H9 (cell line): ENCODE data around the gene SRGAP3. TPM values are rescaled to one million over a fixed set of nuclear protein-coding genes. Genes with fewer than 3 reads are reported as not detected.

Experiments used
- DNase-seq: peaks from one replicate; pipeline ENCODE4 v3.0.0-alpha.2; 2017
- H2AFZ ChIP-seq: one replicate; pipeline ENCODE4 v1.6.1; 2013; ENCODE audit warnings: mild to moderate bottlenecking, low read length, control low read depth, moderate library complexity
- H2AK5ac ChIP-seq: 2 replicates; pipeline ENCODE4 v1.6.1; 2013; ENCODE audit warnings: low read length, control low read depth, mixed read lengths; ENCODE audit not compliant: insufficient read length
- H2BK120ac ChIP-seq: one replicate; pipeline ENCODE4 v1.6.1; 2013; ENCODE audit warnings: low read depth, mild to moderate bottlenecking, low read length, control low read depth, inconsistent platforms; ENCODE audit not compliant: poor library complexity, severe bottlenecking
- H2BK12ac ChIP-seq: 2 replicates; pipeline ENCODE4 v1.6.1; 2013; ENCODE audit warnings: low read length, control low read depth, mixed read lengths, low read depth; ENCODE audit not compliant: insufficient read length
- H2BK15ac ChIP-seq: 2 replicates; pipeline ENCODE4 v1.6.1; 2013; ENCODE audit warnings: low read depth, low read length, control low read depth
- H2BK20ac ChIP-seq: one replicate; pipeline ENCODE4 v1.6.1; 2013; ENCODE audit warnings: low read depth, mild to moderate bottlenecking, low read length, control low read depth, inconsistent platforms; ENCODE audit not compliant: poor library complexity, severe bottlenecking
- H2BK5ac ChIP-seq: 2 replicates; pipeline ENCODE4 v1.6.1; 2013; ENCODE audit warnings: low read length, control low read depth, mixed read lengths; ENCODE audit not compliant: insufficient read length
- H3K14ac ChIP-seq: 2 replicates; pipeline ENCODE4 v1.6.1; 2013; ENCODE audit warnings: low read length, control low read depth; ENCODE audit not compliant: insufficient read depth
- H3K18ac ChIP-seq: 2 replicates; pipeline ENCODE4 v1.6.1; 2013; ENCODE audit warnings: low read depth, mild to moderate bottlenecking, mixed read lengths, low read length, control low read depth; ENCODE audit not compliant: insufficient read length
- H3K23ac ChIP-seq: 2 replicates; pipeline ENCODE4 v1.6.1; 2013; ENCODE audit warnings: low read length, control low read depth, mixed read lengths, low read depth; ENCODE audit not compliant: insufficient read length
- H3K23me2 ChIP-seq: 2 replicates; pipeline ENCODE4 v1.6.1; 2013; ENCODE audit warnings: low read depth, mild to moderate bottlenecking, mixed read lengths, low read length, control low read depth; ENCODE audit not compliant: insufficient read length, poor library complexity, severe bottlenecking
- H3K27ac ChIP-seq: 2 replicates; pipeline ENCODE4 v1.5.1; 2013; ENCODE audit warnings: low read length, control low read depth, mixed read lengths, low read depth; ENCODE audit not compliant: insufficient read length
- H3K27me3 ChIP-seq: 2 replicates; pipeline ENCODE4 v1.6.1; 2013; ENCODE audit warnings: low read length, control low read depth, inconsistent platforms; ENCODE audit not compliant: insufficient read depth
- H3K4ac ChIP-seq: 2 replicates; pipeline ENCODE4 v1.6.1; 2013; ENCODE audit warnings: low read depth, mild to moderate bottlenecking, control low read depth, inconsistent platforms, low read length, moderate library complexity
- H3K4me1 ChIP-seq: 2 replicates; pipeline ENCODE4 v1.6.1; 2013; ENCODE audit warnings: low read length, control low read depth, inconsistent platforms; ENCODE audit not compliant: insufficient read depth
- H3K4me2 ChIP-seq: 2 replicates; pipeline ENCODE4 v1.6.1; 2013; ENCODE audit warnings: low read length, control low read depth, mixed read lengths; ENCODE audit not compliant: insufficient read length, insufficient read depth
- H3K56ac ChIP-seq: 2 replicates; pipeline ENCODE4 v1.6.1; 2013; ENCODE audit warnings: low read depth, mild to moderate bottlenecking, mixed read lengths, low read length, control low read depth; ENCODE audit not compliant: insufficient read length
- H3K79me1 ChIP-seq: 2 replicates; pipeline ENCODE4 v1.6.1; 2013; ENCODE audit warnings: low read depth, mild to moderate bottlenecking, moderate library complexity, low read length, control low read depth, inconsistent platforms; ENCODE audit not compliant: insufficient read depth, poor library complexity, severe bottlenecking
- H3K79me2 ChIP-seq: 2 replicates; pipeline ENCODE4 v1.6.1; 2013; ENCODE audit warnings: low read length, control low read depth, inconsistent platforms; ENCODE audit not compliant: insufficient read depth
- H3K9ac ChIP-seq: 2 replicates; pipeline ENCODE4 v1.6.1; 2013; ENCODE audit warnings: low read length, control low read depth, mixed read lengths; ENCODE audit not compliant: insufficient read length; ENCODE audit errors: extremely low read depth
- H3K9me3 ChIP-seq: one replicate; pipeline ENCODE4 v1.6.1; 2013; ENCODE audit warnings: low read depth, low read length, inconsistent platforms; ENCODE audit not compliant: control insufficient read depth
- H3T11ph ChIP-seq: one replicate; pipeline ENCODE4 v1.6.1; 2013; ENCODE audit warnings: mild to moderate bottlenecking, low read length, control low read depth, inconsistent platforms
- H4K20me1 ChIP-seq: one replicate; pipeline ENCODE4 v1.6.1; 2013; ENCODE audit not compliant: control insufficient read depth, insufficient read length, insufficient read depth
- H4K5ac ChIP-seq: 2 replicates; pipeline ENCODE4 v1.6.1; 2013; ENCODE audit warnings: low read depth, mild to moderate bottlenecking, mixed read lengths, low read length, control low read depth; ENCODE audit not compliant: insufficient read length
- H4K8ac ChIP-seq: replicated peaks from 2 replicates; pipeline ENCODE4 v1.6.1; 2013; ENCODE audit warnings: low read length, control low read depth, mixed read lengths, low read depth; ENCODE audit not compliant: insufficient read length
- H4K91ac ChIP-seq: 2 replicates; pipeline ENCODE4 v1.6.1; 2013; ENCODE audit warnings: low read depth, mild to moderate bottlenecking, moderate library complexity, mixed read lengths, low read length, control low read depth; ENCODE audit not compliant: insufficient read length
- H3K27ac Mint-ChIP-seq, 3 experiments: 2 replicates in 2 of 3; 3 replicates in 1 of 3; pipeline ENCODE4 v1.8.0; 2020 to 2021; ENCODE audit warnings: mixed read lengths in 3 of 3, mild to moderate bottlenecking in 1 of 3, moderate library complexity in 1 of 3
- H3K27me3 Mint-ChIP-seq: 2 replicates; pipeline ENCODE4 v1.8.0; 2021; ENCODE audit warnings: low read depth, mild to moderate bottlenecking, moderate library complexity, mixed read lengths
- H3K36me3 Mint-ChIP-seq, 3 experiments: 2 replicates in 2 of 3; 3 replicates in 1 of 3; pipeline ENCODE4 v1.8.0; 2020 to 2021; ENCODE audit warnings: low read depth in 3 of 3, mixed read lengths in 3 of 3; ENCODE audit not compliant: insufficient read depth in 1 of 3
- H3K4me1 Mint-ChIP-seq, 2 experiments: 2 replicates each; pipeline ENCODE4 v1.8.0; 2020; ENCODE audit warnings: mixed read lengths in 2 of 2
- H3K4me3 Mint-ChIP-seq, 2 experiments: 2 replicates in 1 of 2; 3 replicates in 1 of 2; pipeline ENCODE4 v1.8.0; 2020 to 2021; ENCODE audit warnings: mild to moderate bottlenecking in 2 of 2, mixed read lengths in 2 of 2, moderate library complexity in 1 of 2
- H3K9me3 Mint-ChIP-seq, 2 experiments: 2 replicates in 1 of 2; 3 replicates in 1 of 2; pipeline ENCODE4 v1.8.0; 2020; ENCODE audit warnings: mild to moderate bottlenecking in 2 of 2, mixed read lengths in 2 of 2, moderate library complexity in 1 of 2
- WGBS: extraction: QIAGEN DNeasy Blood & Tissue Kit; methylation state at CpG from one replicate; pipeline ENCODE4 v1.1.7; 2013; ENCODE audit warnings: missing lambda C conversion rate, low lambda C conversion rate, mixed read lengths; ENCODE audit not compliant: insufficient read length; ENCODE audit errors: extremely low coverage; 5-methylcytosine and 5-hydroxymethylcytosine counted together
- total RNA-seq: library from RNA; stranded (reverse); gene quantifications from 2 replicates; pipeline ENCODE4 v1.2.1, GENCODE V29; 2021
- TF ChIP-seq, protein P1 (sequence below): fragments of 200-600 bp; sonication (generic); conservative IDR thresholded peaks from 3 replicates; pipeline ENCODE4 v1.8.0; 2021; ENCODE audit warnings: antibody characterized with exemption, mild to moderate bottlenecking

SRGAP3 gene
- total RNA-seq, 1 experiment from 2014 or later, result 3.4 TPM

DNA sequence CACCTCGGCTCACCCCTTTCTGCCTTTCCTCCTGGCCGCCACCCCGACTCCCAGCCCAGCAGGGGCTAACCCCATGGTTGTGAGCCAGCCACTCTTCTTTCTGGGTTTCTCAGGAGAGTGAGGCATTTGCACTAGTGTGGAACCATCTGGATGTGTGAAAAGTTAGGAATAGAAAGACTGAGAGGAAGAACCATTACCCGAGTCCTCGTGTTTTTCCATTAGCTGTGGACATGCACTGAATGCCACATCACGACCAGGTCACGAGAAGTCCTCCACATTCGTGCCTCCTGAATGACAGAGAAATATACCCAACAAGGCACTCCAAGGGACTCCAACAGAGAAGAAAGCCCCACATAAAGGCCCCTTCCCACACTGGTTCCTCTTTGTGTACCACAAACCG is 268.1 kb downstream of the SRGAP3 start:
- H3K79me2 ChIP-seq, result no peaks in the 10 kb centered on the region
- H2AK5ac ChIP-seq, result no peak overlapping the region
- no peak overlapping the region for H3K4me2 ChIP-seq
- DNase-seq, result no peak
- H2BK15ac ChIP-seq, result no peak overlapping the region
- no peak overlapping the region for H2AFZ ChIP-seq
- H3K27ac Mint-ChIP-seq, result no peak overlapping the region
- no peaks in the 10 kb centered on the region for H3K79me1 ChIP-seq
- no peak overlapping the region for H3K9ac ChIP-seq
- H3K4ac ChIP-seq, result no peak overlapping the region
- no peak overlapping the region for H4K5ac ChIP-seq
- no peak overlapping the region for H4K91ac ChIP-seq
- no peak overlapping the region for H3K23ac ChIP-seq
- no peak overlapping the region for H3K27ac ChIP-seq
- H3K4me1 Mint-ChIP-seq, result no peaks in the 10 kb centered on the region
- no peaks in the 10 kb centered on the region for H3K27me3 ChIP-seq
- H3K9me3 ChIP-seq, result no peaks in the 10 kb centered on the region
- no peak overlapping the region for H2BK5ac ChIP-seq
- H2BK120ac ChIP-seq, result no peak overlapping the region
- no peak overlapping the region for H3T11ph ChIP-seq
- H3K18ac ChIP-seq, result no peak overlapping the region
- TF ChIP-seq, protein P1, sequence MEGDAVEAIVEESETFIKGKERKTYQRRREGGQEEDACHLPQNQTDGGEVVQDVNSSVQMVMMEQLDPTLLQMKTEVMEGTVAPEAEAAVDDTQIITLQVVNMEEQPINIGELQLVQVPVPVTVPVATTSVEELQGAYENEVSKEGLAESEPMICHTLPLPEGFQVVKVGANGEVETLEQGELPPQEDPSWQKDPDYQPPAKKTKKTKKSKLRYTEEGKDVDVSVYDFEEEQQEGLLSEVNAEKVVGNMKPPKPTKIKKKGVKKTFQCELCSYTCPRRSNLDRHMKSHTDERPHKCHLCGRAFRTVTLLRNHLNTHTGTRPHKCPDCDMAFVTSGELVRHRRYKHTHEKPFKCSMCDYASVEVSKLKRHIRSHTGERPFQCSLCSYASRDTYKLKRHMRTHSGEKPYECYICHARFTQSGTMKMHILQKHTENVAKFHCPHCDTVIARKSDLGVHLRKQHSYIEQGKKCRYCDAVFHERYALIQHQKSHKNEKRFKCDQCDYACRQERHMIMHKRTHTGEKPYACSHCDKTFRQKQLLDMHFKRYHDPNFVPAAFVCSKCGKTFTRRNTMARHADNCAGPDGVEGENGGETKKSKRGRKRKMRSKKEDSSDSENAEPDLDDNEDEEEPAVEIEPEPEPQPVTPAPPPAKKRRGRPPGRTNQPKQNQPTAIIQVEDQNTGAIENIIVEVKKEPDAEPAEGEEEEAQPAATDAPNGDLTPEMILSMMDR, result no peak
- H2BK20ac ChIP-seq, result no peak overlapping the region
- no peaks in the 10 kb centered on the region for H3K4me1 ChIP-seq
- peaks cover 26% of the 10 kb centered on the region for H3K27me3 Mint-ChIP-seq
- WGBS, result no CpG with 5 or more reads among the region's 9 CpGs
- no peaks in the 10 kb centered on the region for H3K23me2 ChIP-seq
- no peak overlapping the region for H2BK12ac ChIP-seq
- no peak overlapping the region for H3K56ac ChIP-seq
- no peak overlapping the region for H3K14ac ChIP-seq
- H3K4me3 Mint-ChIP-seq, result no peak overlapping the region
- peaks cover 0 to 5% of the 10 kb centered on the region in 2 experiments; a peak in 2 of 5 replicates for H3K9me3 Mint-ChIP-seq
- no peaks in the 10 kb centered on the region for H4K20me1 ChIP-seq
- H4K8ac ChIP-seq, result no peak overlapping the region
- H3K36me3 Mint-ChIP-seq, result 0 out of 7 replicates have a peak, but pooled peaks cover 0 to 1% (median 0%) of the 10 kb centered on the region in 3 experiments
